Keratinocyte (primary cell): ENCODE data around the gene DYNLRB1. TPM values are rescaled to one million over a fixed set of nuclear protein-coding genes. Genes with fewer than 3 reads are reported as not detected.
"Not testable (repeated sequence)": the region's sequence is repeated elsewhere in the genome, so short reads cannot be mapped to it uniquely, and the experiment has no call there.

Experiments
- DNase-seq: peaks from one replicate; pipeline ENCODE4 v3.0.0-alpha.2; 2011; ENCODE audit warnings: low read depth, missing footprints, low spot score
- FAIRE-seq: peaks from 2 replicates; lab custom pipeline; 2011; peaks lifted over from hg19 to GRCh38; lab: Jason Lieb, UNC
- H2AFZ ChIP-seq: 2 replicates; pipeline ENCODE4 v1.6.0; 2012; ENCODE audit warnings: low read length, control low read depth, inconsistent platforms; ENCODE audit not compliant: control insufficient read depth
- H3K27ac ChIP-seq: 2 replicates; pipeline ENCODE4 v1.5.1; 2011; ENCODE audit warnings: low read length; ENCODE audit not compliant: control insufficient read depth, insufficient read depth
- H3K27me3 ChIP-seq: 3 replicates; pipeline ENCODE4 v1.6.0; 2011; ENCODE audit warnings: low read length; ENCODE audit not compliant: control insufficient read depth, insufficient read depth; ENCODE audit errors: extremely low read depth
- H3K36me3 ChIP-seq, 2 experiments: 2 replicates in 1 of 2; 3 replicates in 1 of 2; pipeline ENCODE4 v1.5.1; 2011; ENCODE audit warnings: low read length in 2 of 2, mild to moderate bottlenecking in 1 of 2; ENCODE audit not compliant: control insufficient read depth in 2 of 2, insufficient read depth in 2 of 2; ENCODE audit errors: extremely low read depth in 1 of 2
- H3K4me1 ChIP-seq: 3 replicates; pipeline ENCODE4 v1.5.1; 2011; ENCODE audit warnings: low read length; ENCODE audit not compliant: control insufficient read depth, insufficient read depth; ENCODE audit errors: extremely low read depth
- H3K4me2 ChIP-seq: 3 replicates; pipeline ENCODE4 v1.6.0; 2011; ENCODE audit warnings: low read depth, low read length; ENCODE audit not compliant: control insufficient read depth, insufficient read depth; ENCODE audit errors: extremely low read depth
- H3K4me3 ChIP-seq, 3 experiments: fragments of 200-600 bp in 1 of 3; sonication (generic) in 1 of 3; 2 replicates in 2 of 3; 3 replicates in 1 of 3; pipeline ENCODE4 v1.5.1; 2011 to 2016; ENCODE audit warnings: low read length in 3 of 3, mild to moderate bottlenecking in 3 of 3, control low read depth in 2 of 3, inconsistent platforms in 1 of 3, low read depth in 1 of 3, mixed read lengths in 1 of 3, mixed run types in 1 of 3, moderate library complexity in 1 of 3; ENCODE audit not compliant: control insufficient read depth in 2 of 3, insufficient read depth in 2 of 3; ENCODE audit errors: extremely low read depth in 1 of 3
- H3K79me2 ChIP-seq: 2 replicates; pipeline ENCODE4 v1.6.0; 2012; ENCODE audit warnings: low read length; ENCODE audit not compliant: control insufficient read depth, insufficient read depth
- H3K9ac ChIP-seq: 3 replicates; pipeline ENCODE4 v1.6.0; 2011; ENCODE audit warnings: low read length; ENCODE audit not compliant: control insufficient read depth, insufficient read depth; ENCODE audit errors: extremely low read depth
- H3K9me1 ChIP-seq: 3 replicates; pipeline ENCODE4 v1.6.0; 2011; ENCODE audit warnings: low read length; ENCODE audit not compliant: control insufficient read depth, insufficient read depth; ENCODE audit errors: extremely low read depth
- H3K9me3 ChIP-seq: 2 replicates; pipeline ENCODE4 v1.5.1; 2012; ENCODE audit warnings: low read depth, low read length; ENCODE audit not compliant: control insufficient read depth
- H4K20me1 ChIP-seq: 3 replicates; pipeline ENCODE4 v1.6.0; 2011; ENCODE audit warnings: low read length; ENCODE audit not compliant: control insufficient read depth, insufficient read depth; ENCODE audit errors: extremely low read depth
- CTCF ChIP-seq, 3 experiments: IDR thresholded peaks in 1 of 3; conservative IDR thresholded peaks in 1 of 3; optimal IDR thresholded peaks in 1 of 3; 2 replicates in 2 of 3; 3 replicates in 1 of 3; pipeline versions ENCODE3 to v1.5.1; 2011; ENCODE audit warnings: low read length in 3 of 3, mild to moderate bottlenecking in 3 of 3, moderate library complexity in 2 of 3, control low read depth in 1 of 3, inconsistent platforms in 1 of 3; ENCODE audit not compliant: insufficient read depth in 2 of 3; ENCODE audit errors: extremely low read depth in 1 of 3
- EZH2 ChIP-seq: IDR thresholded peaks from one replicate; pipeline ENCODE4 v1.6.1; 2012; ENCODE audit warnings: inconsistent platforms, mild to moderate bottlenecking, low read length, moderate library complexity
- dilution Hi-C: fragments of 300-500 bp; cut with MboI; formaldehyde crosslinking; loops from one replicate; pipeline ENCODE4 v1.7.0; 2020; ENCODE audit warnings: low sequenced_read_pairs; ENCODE audit not compliant: extremely low pct_ligation_motif_present
- polyA plus RNA-seq, 5 experiments: library from polyadenylated mRNA; depleted of rRNA in 3 of 5; stranded (reverse) in 3 of 5; stranded (forward) in 1 of 5; unstranded in 1 of 5; fragments of >200 nt; gene quantifications; 1 replicate in 1 of 5; 2 replicates in 3 of 5; 3 replicates in 1 of 5; pipeline versions ENCODE4 v1.2.1 to v1.2.3, GENCODE V29; 2011 to 2012; ENCODE audit warnings: missing spikeins in 2 of 5, low read depth in 1 of 5, low replicate concordance in 1 of 5

Gene DYNLRB1
- polyA plus RNA-seq, 1 donor (not counting 4 experiments of a cell fraction or from before 2014, with no cell fraction given), result 156 TPM

DNA sequence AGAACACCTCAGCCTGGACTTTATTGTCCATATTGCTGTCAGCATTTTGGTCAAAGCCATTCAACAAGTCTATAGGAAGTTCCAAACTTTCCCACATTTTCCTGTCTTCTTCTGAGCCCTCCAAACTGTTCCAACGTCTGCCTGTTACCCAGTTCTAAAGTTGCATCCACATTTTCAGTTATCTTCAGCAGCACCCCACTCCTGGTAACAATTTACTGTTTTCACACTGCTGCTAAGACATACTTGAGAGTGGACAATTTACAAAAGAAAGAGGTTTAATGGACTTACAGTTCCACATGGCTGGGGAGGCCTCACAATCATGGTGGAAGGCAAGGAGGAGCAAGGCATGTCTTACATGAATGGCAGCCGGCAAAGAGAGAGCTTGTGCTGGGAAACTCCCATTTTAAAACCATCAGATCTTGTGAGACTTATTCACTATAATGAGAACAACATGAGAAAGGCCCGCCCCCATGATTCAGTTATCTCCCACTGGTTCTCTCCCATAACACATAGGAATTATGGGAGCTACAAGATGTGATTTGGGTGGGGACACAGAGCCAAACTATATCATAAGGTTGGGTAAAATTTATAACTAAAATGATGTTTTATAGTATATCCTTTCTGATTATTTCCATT is 32.5 kb upstream of the DYNLRB1 start:
- Histone ChIP-seq H3K36me3 (peaks cover 27 to 29% of the 10 kb centered on the region in 2 experiments), H3K79me2 (peaks cover 25% of the 10 kb centered on the region)
- not testable (repeated sequence) for FAIRE-seq

DNA sequence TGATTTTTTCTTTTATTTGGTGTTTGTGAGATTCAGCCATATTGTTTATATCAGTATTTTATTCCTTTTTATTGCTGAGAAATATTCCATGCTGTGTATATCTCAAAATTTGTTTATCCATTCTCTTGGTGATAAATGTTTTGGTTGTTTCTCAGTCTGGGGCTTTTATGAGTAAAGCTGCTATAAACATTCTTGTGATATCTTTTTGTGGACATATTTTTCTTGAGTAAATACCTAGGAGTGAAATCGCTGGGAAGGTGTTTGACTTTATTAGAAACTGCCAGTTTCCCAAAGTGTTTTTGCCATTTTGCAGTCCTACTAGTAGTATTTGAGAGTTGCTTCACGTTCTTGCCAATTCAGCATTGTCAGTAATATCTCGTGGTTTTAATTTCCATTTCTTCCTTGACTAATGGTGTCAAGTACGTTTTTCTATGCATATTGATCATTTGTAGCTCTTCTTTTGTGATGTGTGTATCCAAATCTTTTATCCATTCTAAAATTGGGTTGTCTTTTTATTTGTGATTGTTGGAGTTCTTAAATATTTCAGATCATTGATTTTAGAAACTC is 31.1 kb upstream of the DYNLRB1 start:
- no peak overlapping the region for H3K4me3 ChIP-seq
- dilution Hi-C loops, result no loop called here
- H3K4me2 ChIP-seq, result no peak overlapping the region
- FAIRE-seq, result no peak
- no peaks in the 10 kb centered on the region for H3K9me3 ChIP-seq
- no peaks in the 10 kb centered on the region for H3K9me1 ChIP-seq
- no peak for DNase-seq
- no peaks in the 10 kb centered on the region for H3K27me3 ChIP-seq
- H3K36me3 ChIP-seq, result peaks cover 29 to 35% of the 10 kb centered on the region in 2 experiments
- TF ChIP-seq EZH2, result no peak
- no peak for TF ChIP-seq CTCF (optimal IDR thresholded peaks at IDR 0.05 in 1 of 3, IDR thresholded peaks at IDR 0.05 in 1 of 3, conservative IDR thresholded peaks at IDR 0.05 in 1 of 3; ENCODE audit: extremely low read depth in 1 of 3, insufficient read depth in 2 of 3, low read length in 3 of 3)
- no peaks in the 10 kb centered on the region for H4K20me1 ChIP-seq
- no peak overlapping the region for H3K27ac ChIP-seq
- H3K79me2 ChIP-seq, result peaks cover 27% of the 10 kb centered on the region
- no peaks in the 10 kb centered on the region for H3K4me1 ChIP-seq
- H3K9ac ChIP-seq, result no peak overlapping the region
- no peak overlapping the region for H2AFZ ChIP-seq

More for the DNA sequence above, 32.5 kb upstream of the DYNLRB1 start:
- H3K9ac ChIP-seq, H3K27me3 ChIP-seq, H3K27ac ChIP-seq, H3K4me1 ChIP-seq, H2AFZ ChIP-seq, H3K9me1 ChIP-seq, H3K4me3 ChIP-seq, H3K4me2 ChIP-seq, H3K9me3 ChIP-seq, H4K20me1 ChIP-seq, dilution Hi-C loops, DNase-seq: not testable (repeated sequence)
